OCI-LY3 (cell line): ENCODE data around the gene TMEM41B.
"Not testable (repeated sequence)": the region's sequence is repeated elsewhere in the genome, so short reads cannot be mapped to it uniquely, and the experiment has no call there.

Experiments
- H2AFZ ChIP-seq: fragments of 200-600, 300-600 bp; shearing (Covaris generic); 2 replicates; pipeline ENCODE4 v1.6.0; 2014; ENCODE audit warnings: antibody characterized with exemption, low read depth, low read length
- H3K27ac ChIP-seq: fragments of 200-600, 300-600 bp; sonication (generic); 2 replicates; pipeline ENCODE4 v1.5.1; 2014; ENCODE audit warnings: mild to moderate bottlenecking, low read length, moderate library complexity, mixed read lengths
- H3K27me3 ChIP-seq: fragments of 200-600, 300-600 bp; sonication (generic); 2 replicates; pipeline ENCODE4 v1.6.1; 2014; ENCODE audit warnings: low read depth, low read length, mixed read lengths
- H3K36me3 ChIP-seq: fragments of 200-600, 300-600 bp; sonication (generic); replicated peaks from 2 replicates; pipeline ENCODE3; 2014; ENCODE audit warnings: low read depth, low read length, mixed read lengths
- H3K4me1 ChIP-seq: fragments of 300-600, 200-600 bp; sonication (generic); 2 replicates; pipeline ENCODE4 v1.6.1; 2014; ENCODE audit warnings: low read length, mixed read lengths
- H3K4me2 ChIP-seq: fragments of 200-600, 300-600 bp; sonication (generic); 2 replicates; pipeline ENCODE4 v1.6.1; 2014; ENCODE audit warnings: low read length, mixed read lengths
- H3K4me3 ChIP-seq: fragments of 300-600, 200-600 bp; sonication (generic); 2 replicates; pipeline ENCODE4 v1.5.1; 2014; ENCODE audit warnings: antibody characterized with exemption, mild to moderate bottlenecking, low read length, moderate library complexity
- H3K79me2 ChIP-seq: fragments of 300-600, 200-600 bp; shearing (Covaris generic); 2 replicates; pipeline ENCODE4 v1.6.1; 2014; ENCODE audit warnings: mild to moderate bottlenecking, low read length, mixed read lengths
- H3K9ac ChIP-seq: fragments of 300-600, 200-600 bp; shearing (Covaris generic); 2 replicates; pipeline ENCODE4 v1.6.0; 2014; ENCODE audit warnings: mild to moderate bottlenecking, low read length, moderate library complexity
- H3K9me3 ChIP-seq: fragments of 200-600, 300-600 bp; shearing (Covaris generic); 2 replicates; pipeline ENCODE4 v1.6.1; 2014; ENCODE audit warnings: low read length, mixed read lengths; ENCODE audit not compliant: insufficient read depth
- H4K20me1 ChIP-seq: fragments of 200-600, 300-600 bp; sonication (generic); 2 replicates; pipeline ENCODE4 v1.6.1; 2016; ENCODE audit warnings: low read length, mixed read lengths; ENCODE audit not compliant: insufficient read depth
- EZH2phosphoT487 ChIP-seq: fragments of 200-600 bp; shearing (Covaris generic); IDR thresholded peaks from 2 replicates; pipeline ENCODE4 v1.6.1; 2018; ENCODE audit warnings: antibody characterized with exemption, mixed run types, low read depth
- TF ChIP-seq, protein P1 (sequence below): fragments of 200-600, 300-600 bp; sonication (generic); IDR thresholded peaks from 2 replicates; pipeline ENCODE4 v1.5.1; 2014; ENCODE audit warnings: antibody characterized with exemption, low read length, low read depth

TMEM41B gene

GRCh38 chr11:9264316-9265210, 49.8 kb downstream of the TMEM41B start:
- Histone ChIP-seq H3K9ac (peak overlapping the region; percentile 91), H3K27me3 (peaks cover 18% of the 10 kb centered on the region), H3K4me1 (peaks cover 13% of the 10 kb centered on the region), H3K4me2 (peak overlapping the region; percentile 73), H3K27ac (peak overlapping the region; percentile 70), H3K36me3 (no peaks in the 10 kb centered on the region), H2AFZ (peak overlapping the region; percentile 36; the same call in 1 of the 2 replicates), H3K4me3 (peak overlapping the region; percentile 88), H3K79me2 (peaks cover 53% of the 10 kb centered on the region), H3K9me3 (no peaks in the 10 kb centered on the region), H4K20me1 (peaks cover 34% of the 10 kb centered on the region)
- TF ChIP-seq, protein P1, sequence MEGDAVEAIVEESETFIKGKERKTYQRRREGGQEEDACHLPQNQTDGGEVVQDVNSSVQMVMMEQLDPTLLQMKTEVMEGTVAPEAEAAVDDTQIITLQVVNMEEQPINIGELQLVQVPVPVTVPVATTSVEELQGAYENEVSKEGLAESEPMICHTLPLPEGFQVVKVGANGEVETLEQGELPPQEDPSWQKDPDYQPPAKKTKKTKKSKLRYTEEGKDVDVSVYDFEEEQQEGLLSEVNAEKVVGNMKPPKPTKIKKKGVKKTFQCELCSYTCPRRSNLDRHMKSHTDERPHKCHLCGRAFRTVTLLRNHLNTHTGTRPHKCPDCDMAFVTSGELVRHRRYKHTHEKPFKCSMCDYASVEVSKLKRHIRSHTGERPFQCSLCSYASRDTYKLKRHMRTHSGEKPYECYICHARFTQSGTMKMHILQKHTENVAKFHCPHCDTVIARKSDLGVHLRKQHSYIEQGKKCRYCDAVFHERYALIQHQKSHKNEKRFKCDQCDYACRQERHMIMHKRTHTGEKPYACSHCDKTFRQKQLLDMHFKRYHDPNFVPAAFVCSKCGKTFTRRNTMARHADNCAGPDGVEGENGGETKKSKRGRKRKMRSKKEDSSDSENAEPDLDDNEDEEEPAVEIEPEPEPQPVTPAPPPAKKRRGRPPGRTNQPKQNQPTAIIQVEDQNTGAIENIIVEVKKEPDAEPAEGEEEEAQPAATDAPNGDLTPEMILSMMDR: no peak
- TF ChIP-seq EZH2phosphoT487: no peak

- Histone ChIP-seq H3K27ac (peak overlapping the region; percentile 70), H3K27me3 (peaks cover 18% of the 10 kb centered on the region)
Measured at GRCh38 chr11:9263840-9264315, 50.5 kb downstream of the TMEM41B start.

DNA sequence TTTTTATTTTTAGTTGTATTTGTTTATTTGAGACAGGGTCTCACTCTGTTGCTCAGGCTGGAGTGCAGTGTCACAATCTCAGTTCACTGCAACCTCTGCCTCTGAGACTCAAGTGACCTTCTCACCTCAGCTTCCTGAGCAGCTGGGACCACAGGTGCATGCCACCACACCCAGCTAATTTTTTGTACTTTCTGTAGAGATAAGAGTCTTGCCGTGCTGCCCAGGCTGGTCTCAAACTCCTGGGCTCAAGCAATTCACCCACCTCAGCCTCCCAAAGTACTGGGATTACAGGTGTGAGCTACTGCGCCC, 53.6 kb downstream of the TMEM41B start:
- H3K79me2 ChIP-seq: peaks cover 79% of the 10 kb centered on the region
- H3K9ac ChIP-seq, H3K27me3 ChIP-seq, H3K36me3 ChIP-seq, H2AFZ ChIP-seq, H3K4me3 ChIP-seq, H3K27ac ChIP-seq, H3K9me3 ChIP-seq: not testable (repeated sequence)
- H3K4me1 ChIP-seq: peaks cover 13% of the 10 kb centered on the region
- H3K4me2 ChIP-seq: peak overlapping the region; percentile 3; the same call in 1 of the 2 replicates
- H4K20me1 ChIP-seq: peaks cover 47% of the 10 kb centered on the region

More at GRCh38 chr11:9263840-9264315, 50.5 kb downstream of the TMEM41B start:
- TF ChIP-seq EZH2phosphoT487: no peak
- TF ChIP-seq, protein P1: no peak
- H3K4me3 ChIP-seq: peak overlapping the region; percentile 88
- H3K4me1 ChIP-seq: peaks cover 13% of the 10 kb centered on the region
- H3K79me2 ChIP-seq: peaks cover 60% of the 10 kb centered on the region
- H4K20me1 ChIP-seq: peaks cover 38% of the 10 kb centered on the region
- H3K36me3 ChIP-seq: no peaks in the 10 kb centered on the region
- H3K4me2 ChIP-seq: peak overlapping the region; percentile 73
- H3K9ac ChIP-seq: peak overlapping the region; percentile 91
- peak overlapping the region; percentile 36; the same call in 1 of the 2 replicates for H2AFZ ChIP-seq
- H3K9me3 ChIP-seq: no peaks in the 10 kb centered on the region

GRCh38 chr11:9259981-9260837, 54.2 kb downstream of the TMEM41B start:
- Histone ChIP-seq H3K36me3 (peaks cover 4% of the 10 kb centered on the region), H4K20me1 (peaks cover 47% of the 10 kb centered on the region), H3K9me3 (no peaks in the 10 kb centered on the region), H3K27ac (no peak overlapping the region), H3K9ac (no peak overlapping the region), H3K4me3 (no peak overlapping the region), H3K4me1 (peaks cover 13% of the 10 kb centered on the region), H3K4me2 (no peak overlapping the region; the same call in 1 of the 2 replicates), H3K27me3 (no peaks in the 10 kb centered on the region), H3K79me2 (peaks cover 82% of the 10 kb centered on the region), H2AFZ (no peak overlapping the region)
- no peak for TF ChIP-seq EZH2phosphoT487
- TF ChIP-seq, protein P1: peak; percentile 20; the same call in 1 of the 2 replicates

DNA sequence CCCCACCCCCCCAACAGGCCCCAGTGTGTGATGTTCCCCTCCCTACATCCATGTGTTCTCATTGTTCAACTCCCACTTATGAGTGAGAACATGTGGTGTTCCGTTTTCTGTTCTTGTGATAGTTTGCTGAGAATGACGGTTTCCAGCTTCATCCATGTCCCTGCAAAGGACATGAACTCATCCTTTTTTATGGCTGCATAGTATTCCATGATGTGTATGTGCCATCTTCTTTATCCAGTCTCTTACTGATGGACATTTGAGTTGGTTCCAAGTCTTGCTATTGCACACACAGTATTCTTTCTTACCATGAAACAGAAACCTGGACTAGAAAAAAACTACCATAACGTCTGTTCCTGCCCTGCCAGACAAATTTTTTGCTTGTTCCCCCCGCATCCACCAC, 56.1 kb downstream of the TMEM41B start:
- H3K9me3 ChIP-seq, H3K9ac ChIP-seq, H3K27ac ChIP-seq, H3K4me2 ChIP-seq, H2AFZ ChIP-seq, H3K36me3 ChIP-seq, H3K4me3 ChIP-seq, H3K27me3 ChIP-seq: not testable (repeated sequence)
- Histone ChIP-seq H3K4me1 (peaks cover 13% of the 10 kb centered on the region), H3K79me2 (peaks cover 77% of the 10 kb centered on the region), H4K20me1 (peaks cover 56% of the 10 kb centered on the region)
